ENCODE results near the gene KCNN1. TPM values are rescaled to one million over a fixed set of nuclear protein-coding genes. Genes with fewer than 3 reads are reported as not detected.

The KCNN1 gene
- total and polyA plus RNA-seq, 9 of the 15 experiments (the other 6 are each of a cell fraction or from before 2014, with no cell fraction given) = 0.01 to 6.2 (median 0.72) TPM

GRCh38 chr19:17997969-17998826, 31.3 kb downstream of the KCNN1 start (continued):
- TF ChIP-seq ZFP36 (IDR thresholded peaks at IDR 0.05; ENCODE audit: low read depth, low read length, partially characterized antibody) = peak; percentile 68
- TF ChIP-seq KDM1A (IDR thresholded peaks at IDR 0.05) = 0 out of 4 replicates have a peak, but pooled peaks of 1 of the 2 experiments have one; percentile 34
- peak; percentile 67; the same call in 1 of the 2 replicates for TF ChIP-seq ATF7 (IDR thresholded peaks at IDR 0.05)
- peak; percentile 65 for TF ChIP-seq PRDM10 (IDR thresholded peaks at IDR 0.05; ENCODE audit: partially characterized antibody)
- no peak for TF ChIP-seq CSDE1 (IDR thresholded peaks at IDR 0.05)
- peak; percentile 61 for TF ChIP-seq RBFOX2 (IDR thresholded peaks at IDR 0.05; ENCODE audit: low read depth, low read length)
- TF ChIP-seq ZNF592 (IDR thresholded peaks at IDR 0.05) = peak; percentile 75; the same call in 1 of the 2 replicates
- peak in 1 of 2 experiments; percentile 62 for TF ChIP-seq E2F6 (IDR thresholded peaks at IDR 0.05; ENCODE audit: borderline replicate concordance in 1 of 2, extremely low read depth in 1 of 2, insufficient read depth in 1 of 2, insufficient read length in 1 of 2, low read depth in 1 of 2, low read length in 1 of 2, poor library complexity in 1 of 2, severe bottlenecking in 1 of 2)

All from K562 (cell line).